Measurements from ENCODE around the gene WDR83. TPM values are rescaled to one million over a fixed set of nuclear protein-coding genes. Genes with fewer than 3 reads are reported as not detected.
A peak's percentile ranks its signal among the peaks of the same experiment; 100 is the strongest.

The WDR83 gene
- total RNA-seq, 4 donors from 2014 or later: 2.2 to 8.4 (median 3.7) TPM

- H3K27me3 ChIP-seq: no peaks in the 10 kb centered on the region
- no peak for DNase-seq
- H3K27ac ChIP-seq: peak overlapping the region; percentile 95 to 99 (median 98)
- in situ Hi-C loops (cut with MboI; ENCODE audit: low sequenced_read_pairs in 4 of 4): loop anchor here in 2 of 4 donors (5.0 to 10.0 kb wide), 2 partner anchors 108 to 116 kb away; partner anchors contain the start of gene ZNF564 (in 1 of the 2)
- H3K9me3 ChIP-seq: no peaks in the 10 kb centered on the region
- no peak for ATAC-seq
- intact Hi-C loops (cut with DNase I; ENCODE audit: low total_unique reads): no loop called here
- H3K36me3 ChIP-seq: peaks cover 0 to 39% of the 10 kb centered on the region in 2 donors
- H3K4me1 ChIP-seq: peaks cover 33 to 36% of the 10 kb centered on the region in 2 donors
- H3K4me3 ChIP-seq: peak overlapping the region; percentile 79 to 99 (median 94)
- TF ChIP-seq, protein P1, sequence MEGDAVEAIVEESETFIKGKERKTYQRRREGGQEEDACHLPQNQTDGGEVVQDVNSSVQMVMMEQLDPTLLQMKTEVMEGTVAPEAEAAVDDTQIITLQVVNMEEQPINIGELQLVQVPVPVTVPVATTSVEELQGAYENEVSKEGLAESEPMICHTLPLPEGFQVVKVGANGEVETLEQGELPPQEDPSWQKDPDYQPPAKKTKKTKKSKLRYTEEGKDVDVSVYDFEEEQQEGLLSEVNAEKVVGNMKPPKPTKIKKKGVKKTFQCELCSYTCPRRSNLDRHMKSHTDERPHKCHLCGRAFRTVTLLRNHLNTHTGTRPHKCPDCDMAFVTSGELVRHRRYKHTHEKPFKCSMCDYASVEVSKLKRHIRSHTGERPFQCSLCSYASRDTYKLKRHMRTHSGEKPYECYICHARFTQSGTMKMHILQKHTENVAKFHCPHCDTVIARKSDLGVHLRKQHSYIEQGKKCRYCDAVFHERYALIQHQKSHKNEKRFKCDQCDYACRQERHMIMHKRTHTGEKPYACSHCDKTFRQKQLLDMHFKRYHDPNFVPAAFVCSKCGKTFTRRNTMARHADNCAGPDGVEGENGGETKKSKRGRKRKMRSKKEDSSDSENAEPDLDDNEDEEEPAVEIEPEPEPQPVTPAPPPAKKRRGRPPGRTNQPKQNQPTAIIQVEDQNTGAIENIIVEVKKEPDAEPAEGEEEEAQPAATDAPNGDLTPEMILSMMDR (IDR thresholded peaks at IDR 0.05 in 4 of 5, conservative IDR thresholded peaks at IDR 0.05 in 1 of 5): no peak
- no peak for TF ChIP-seq POLR2A (IDR thresholded peaks at IDR 0.05)
These were observed 3.7 kb downstream of the WDR83 start for GRCh38 chr19:12670159-12670928.

GRCh38 chr19:12672744-12673143 lies 6.1 kb downstream of the WDR83 start:
- DNase-seq: no peak
- intact Hi-C loops (cut with DNase I; ENCODE audit: low total_unique reads) (loop anchor here (1.0 kb wide), 1 partner anchor 108 kb away; no protein-coding TSS in a partner anchor), in situ Hi-C loops (cut with MboI; ENCODE audit: low sequenced_read_pairs in 4 of 4) (loop anchor here in 2 of 4 donors (5.0 to 10.0 kb wide), 2 partner anchors 110 to 118 kb away; partner anchors contain the start of gene ZNF564 (in 1 of the 2))
- TF ChIP-seq, protein P1 (IDR thresholded peaks at IDR 0.05 in 4 of 5, conservative IDR thresholded peaks at IDR 0.05 in 1 of 5): no peak
- TF ChIP-seq POLR2A (IDR thresholded peaks at IDR 0.05): no peak
- Histone ChIP-seq H3K4me1 (peaks cover 20 to 21% of the 10 kb centered on the region in 2 donors), H3K27me3 (no peaks in the 10 kb centered on the region), H3K4me3 (no peak overlapping the region), H3K27ac (no peak overlapping the region), H3K36me3 (peaks cover 5 to 60% of the 10 kb centered on the region in 2 donors), H3K9me3 (no peaks in the 10 kb centered on the region)
- ATAC-seq: no peak

GRCh38 chr19:12675399-12675798 lies 8.8 kb downstream of the WDR83 start:
- peaks cover 5 to 11% of the 10 kb centered on the region in 2 donors for H3K4me1 ChIP-seq
- no peak for DNase-seq
- H3K4me3 ChIP-seq: no peak overlapping the region
- no peak for ATAC-seq
- H3K36me3 ChIP-seq: peaks cover 5 to 78% of the 10 kb centered on the region in 2 donors
- H3K27me3 ChIP-seq: no peaks in the 10 kb centered on the region
- in situ Hi-C loops (cut with MboI; ENCODE audit: low sequenced_read_pairs in 4 of 4): loop anchor here in 1 of 4 donors (10.0 kb wide), 1 partner anchor 121 kb away; the partner anchor contains the start of gene ZNF564
- intact Hi-C loops (cut with DNase I; ENCODE audit: low total_unique reads): no loop called here
- TF ChIP-seq POLR2A (IDR thresholded peaks at IDR 0.05): no peak
- TF ChIP-seq, protein P1 (IDR thresholded peaks at IDR 0.05 in 4 of 5, conservative IDR thresholded peaks at IDR 0.05 in 1 of 5): no peak
- H3K27ac ChIP-seq: no peak overlapping the region
- no peaks in the 10 kb centered on the region for H3K9me3 ChIP-seq

- intact Hi-C loops (cut with DNase I; ENCODE audit: low total_unique reads) (no loop called here), in situ Hi-C loops (cut with MboI; ENCODE audit: low sequenced_read_pairs in 4 of 4) (loop anchor here in 1 of 4 donors (10.0 kb wide), 1 partner anchor 121 kb away; the partner anchor contains the start of gene ZNF564)
- ATAC-seq (no peak), DNase-seq (no peak)
- Histone ChIP-seq H3K36me3 (peaks cover 5 to 78% of the 10 kb centered on the region in 2 donors), H3K4me1 (peaks cover 2 to 11% of the 10 kb centered on the region in 2 donors), H3K9me3 (no peaks in the 10 kb centered on the region), H3K4me3 (no peak overlapping the region), H3K27ac (no peak overlapping the region), H3K27me3 (no peaks in the 10 kb centered on the region)
- no peak for TF ChIP-seq POLR2A (IDR thresholded peaks at IDR 0.05)
These were observed 9.3 kb downstream of the WDR83 start for GRCh38 chr19:12675940-12676339.

DNA sequence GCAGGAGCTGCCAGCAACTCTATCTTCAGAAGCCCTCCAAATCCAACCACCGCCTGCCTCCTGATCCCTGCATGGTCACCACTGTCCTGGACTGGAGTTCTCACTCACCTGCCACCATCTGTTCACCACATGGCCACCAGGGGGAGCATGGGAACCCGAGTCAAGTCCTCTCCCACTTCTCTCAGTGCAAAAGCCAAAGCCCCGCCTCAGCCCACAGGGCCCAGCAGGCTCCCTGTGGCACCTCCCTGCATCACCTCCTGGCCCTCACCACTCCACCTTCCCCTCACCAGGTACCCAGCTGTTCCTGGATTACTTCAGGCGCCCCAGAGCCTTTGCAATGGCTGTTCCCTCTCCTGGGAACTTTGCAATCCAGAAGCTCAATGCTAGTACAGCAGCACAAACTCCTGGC lies 9.8 kb downstream of the WDR83 start:
- ATAC-seq (peak in 1 of 2 donors; percentile 40), DNase-seq (peak; percentile 36 to 57)
- no peaks in the 10 kb centered on the region for H3K9me3 ChIP-seq
- peaks cover 5 to 78% of the 10 kb centered on the region in 2 donors for H3K36me3 ChIP-seq
- H3K4me3 ChIP-seq: no peak overlapping the region
- in situ Hi-C loops (cut with MboI; ENCODE audit: low sequenced_read_pairs in 4 of 4) (loop anchor here in 1 of 4 donors (10.0 kb wide), 1 partner anchor 122 kb away; the partner anchor contains the start of gene ZNF564), intact Hi-C loops (cut with DNase I; ENCODE audit: low total_unique reads) (no loop called here)
- H3K4me1 ChIP-seq: peaks cover 4 to 12% of the 10 kb centered on the region in 2 donors
- no peaks in the 10 kb centered on the region for H3K27me3 ChIP-seq
- TF ChIP-seq, protein P1 (IDR thresholded peaks at IDR 0.05 in 4 of 5, conservative IDR thresholded peaks at IDR 0.05 in 1 of 5): peak; percentile 33 to 81 (median 70)
- TF ChIP-seq POLR2A (IDR thresholded peaks at IDR 0.05): no peak
- no peak overlapping the region for H3K27ac ChIP-seq

Data from gastrocnemius medialis (tissue), 4 donors.